ENCODE data around the gene A4GNT.
"Not testable (repeated sequence)": the region's sequence is repeated elsewhere in the genome, so short reads cannot be mapped to it uniquely, and the experiment has no call there.

Gene A4GNT

GRCh38 chr3:138097192-138098172 lies 34.7 kb downstream of the A4GNT start:
- Histone ChIP-seq H3K4me3 (ENCODE audit: low read length) (no peak overlapping the region), H3K36me3 (ENCODE audit: control insufficient read depth, insufficient read depth, low read length) (no peaks in the 10 kb centered on the region), H3K27me3 (ENCODE audit: control insufficient read depth, insufficient read depth, low read length) (no peaks in the 10 kb centered on the region), H3K4me1 (ENCODE audit: control insufficient read depth, insufficient read depth, low read length) (no peaks in the 10 kb centered on the region), H3K27ac (ENCODE audit: low read length) (no peak overlapping the region), H3K9me3 (ENCODE audit: control insufficient read depth, insufficient read depth, low read length) (no peaks in the 10 kb centered on the region)
- WGBS (ENCODE audit: insufficient coverage, insufficient read length) = no CpG with 5 or more reads among the region's 12 CpGs
- no peak for DNase-seq (ENCODE audit: low read depth, low spot score)

GRCh38 chr3:138093721-138094120 lies 38.5 kb downstream of the A4GNT start:
- Histone ChIP-seq H3K36me3 (ENCODE audit: control insufficient read depth, insufficient read depth, low read length) (no peaks in the 10 kb centered on the region), H3K27ac (ENCODE audit: low read length) (no peak overlapping the region), H3K27me3 (ENCODE audit: control insufficient read depth, insufficient read depth, low read length) (no peaks in the 10 kb centered on the region), H3K4me1 (ENCODE audit: control insufficient read depth, insufficient read depth, low read length) (no peaks in the 10 kb centered on the region), H3K9me3 (ENCODE audit: control insufficient read depth, insufficient read depth, low read length) (no peaks in the 10 kb centered on the region), H3K4me3 (ENCODE audit: low read length) (no peak overlapping the region)
- WGBS (ENCODE audit: insufficient coverage, insufficient read length) = no CpG with 5 or more reads among the region's 2 CpGs
- DNase-seq (ENCODE audit: low read depth, low spot score) = no peak

- no peak overlapping the region for H3K4me3 ChIP-seq (ENCODE audit: low read length)
- no peak for DNase-seq (ENCODE audit: low read depth, low spot score)
- no peaks in the 10 kb centered on the region for H3K4me1 ChIP-seq (ENCODE audit: control insufficient read depth, insufficient read depth, low read length)
- H3K27ac ChIP-seq (ENCODE audit: low read length) = no peak overlapping the region
- no CpG with 5 or more reads among the region's 2 CpGs for WGBS (ENCODE audit: insufficient coverage, insufficient read length)
- no peaks in the 10 kb centered on the region for H3K27me3 ChIP-seq (ENCODE audit: control insufficient read depth, insufficient read depth, low read length)
- no peaks in the 10 kb centered on the region for H3K36me3 ChIP-seq (ENCODE audit: control insufficient read depth, insufficient read depth, low read length)
- no peaks in the 10 kb centered on the region for H3K9me3 ChIP-seq (ENCODE audit: control insufficient read depth, insufficient read depth, low read length)
These were observed 40.2 kb downstream of the A4GNT start for GRCh38 chr3:138092023-138092422.

- H3K4me3 ChIP-seq (ENCODE audit: low read length) = no peak overlapping the region
- H3K27ac ChIP-seq (ENCODE audit: low read length) = no peak overlapping the region
- no peak for DNase-seq (ENCODE audit: low read depth, low spot score)
- no peaks in the 10 kb centered on the region for H3K4me1 ChIP-seq (ENCODE audit: control insufficient read depth, insufficient read depth, low read length)
- H3K36me3 ChIP-seq (ENCODE audit: control insufficient read depth, insufficient read depth, low read length) = no peaks in the 10 kb centered on the region
- no peaks in the 10 kb centered on the region for H3K27me3 ChIP-seq (ENCODE audit: control insufficient read depth, insufficient read depth, low read length)
- H3K9me3 ChIP-seq (ENCODE audit: control insufficient read depth, insufficient read depth, low read length) = no peaks in the 10 kb centered on the region
- no CpG with 5 or more reads among the region's 3 CpGs for WGBS (ENCODE audit: insufficient coverage, insufficient read length)
These were observed 43.1 kb downstream of the A4GNT start for GRCh38 chr3:138089091-138089490.

GRCh38 chr3:138085745-138086144 lies 46.4 kb downstream of the A4GNT start:
- not testable (repeated sequence) for H3K27ac ChIP-seq (ENCODE audit: low read length); H3K4me1 ChIP-seq (ENCODE audit: control insufficient read depth, insufficient read depth, low read length); H3K36me3 ChIP-seq (ENCODE audit: control insufficient read depth, insufficient read depth, low read length); DNase-seq (ENCODE audit: low read depth, low spot score); H3K9me3 ChIP-seq (ENCODE audit: control insufficient read depth, insufficient read depth, low read length); H3K27me3 ChIP-seq (ENCODE audit: control insufficient read depth, insufficient read depth, low read length); H3K4me3 ChIP-seq (ENCODE audit: low read length)
- WGBS (ENCODE audit: insufficient coverage, insufficient read length) = no CpG with 5 or more reads among the region's 3 CpGs

GRCh38 chr3:138084196-138084595 lies 48.0 kb downstream of the A4GNT start:
- Histone ChIP-seq H3K36me3 (ENCODE audit: control insufficient read depth, insufficient read depth, low read length) (no peaks in the 10 kb centered on the region), H3K27me3 (ENCODE audit: control insufficient read depth, insufficient read depth, low read length) (no peaks in the 10 kb centered on the region)

GRCh38 chr3:138082992-138083386 lies 49.2 kb downstream of the A4GNT start:
- no peaks in the 10 kb centered on the region for H3K27me3 ChIP-seq (ENCODE audit: control insufficient read depth, insufficient read depth, low read length)

More at GRCh38 chr3:138084196-138084595, 48.0 kb downstream of the A4GNT start:
- H3K4me3 ChIP-seq (ENCODE audit: low read length) = no peak overlapping the region
- no peaks in the 10 kb centered on the region for H3K9me3 ChIP-seq (ENCODE audit: control insufficient read depth, insufficient read depth, low read length)
- no peak for DNase-seq (ENCODE audit: low read depth, low spot score)
- no peaks in the 10 kb centered on the region for H3K4me1 ChIP-seq (ENCODE audit: control insufficient read depth, insufficient read depth, low read length)
- no peak overlapping the region for H3K27ac ChIP-seq (ENCODE audit: low read length)

GRCh38 chr3:138082085-138082991 lies 49.9 kb downstream of the A4GNT start:
- no peaks in the 10 kb centered on the region for H3K4me1 ChIP-seq (ENCODE audit: control insufficient read depth, insufficient read depth, low read length)
- no peaks in the 10 kb centered on the region for H3K9me3 ChIP-seq (ENCODE audit: control insufficient read depth, insufficient read depth, low read length)
- WGBS (ENCODE audit: insufficient coverage, insufficient read length) = no CpG with 5 or more reads among the region's 8 CpGs
- H3K4me3 ChIP-seq (ENCODE audit: low read length) = no peak overlapping the region
- H3K27me3 ChIP-seq (ENCODE audit: control insufficient read depth, insufficient read depth, low read length) = no peaks in the 10 kb centered on the region
- no peak overlapping the region for H3K27ac ChIP-seq (ENCODE audit: low read length)
- H3K36me3 ChIP-seq (ENCODE audit: control insufficient read depth, insufficient read depth, low read length) = no peaks in the 10 kb centered on the region
- no peak for DNase-seq (ENCODE audit: low read depth, low spot score)

More at GRCh38 chr3:138082992-138083386, 49.2 kb downstream of the A4GNT start:
- Histone ChIP-seq H3K4me3 (ENCODE audit: low read length) (no peak overlapping the region), H3K9me3 (ENCODE audit: control insufficient read depth, insufficient read depth, low read length) (no peaks in the 10 kb centered on the region), H3K36me3 (ENCODE audit: control insufficient read depth, insufficient read depth, low read length) (no peaks in the 10 kb centered on the region), H3K27ac (ENCODE audit: low read length) (no peak overlapping the region), H3K4me1 (ENCODE audit: control insufficient read depth, insufficient read depth, low read length) (no peaks in the 10 kb centered on the region)
- no peak for DNase-seq (ENCODE audit: low read depth, low spot score)

- Histone ChIP-seq H3K27ac (ENCODE audit: low read length) (no peak overlapping the region), H3K4me3 (ENCODE audit: low read length) (no peak overlapping the region), H3K4me1 (ENCODE audit: control insufficient read depth, insufficient read depth, low read length) (no peaks in the 10 kb centered on the region), H3K27me3 (ENCODE audit: control insufficient read depth, insufficient read depth, low read length) (no peaks in the 10 kb centered on the region), H3K9me3 (ENCODE audit: control insufficient read depth, insufficient read depth, low read length) (no peaks in the 10 kb centered on the region), H3K36me3 (ENCODE audit: control insufficient read depth, insufficient read depth, low read length) (no peaks in the 10 kb centered on the region)
- WGBS (ENCODE audit: insufficient coverage, insufficient read length) = no CpG with 5 or more reads among the region's 5 CpGs
- no peak for DNase-seq (ENCODE audit: low read depth, low spot score)
These were observed 50.7 kb downstream of the A4GNT start for GRCh38 chr3:138081371-138082084.

- DNase-seq (ENCODE audit: low read depth, low spot score) = no peak
- no CpG with 5 or more reads among the region's 5 CpGs for WGBS (ENCODE audit: insufficient coverage, insufficient read length)
- Histone ChIP-seq H3K27me3 (ENCODE audit: control insufficient read depth, insufficient read depth, low read length) (no peaks in the 10 kb centered on the region), H3K9me3 (ENCODE audit: control insufficient read depth, insufficient read depth, low read length) (no peaks in the 10 kb centered on the region), H3K4me3 (ENCODE audit: low read length) (no peak overlapping the region), H3K36me3 (ENCODE audit: control insufficient read depth, insufficient read depth, low read length) (no peaks in the 10 kb centered on the region), H3K4me1 (ENCODE audit: control insufficient read depth, insufficient read depth, low read length) (no peaks in the 10 kb centered on the region), H3K27ac (ENCODE audit: low read length) (no peak overlapping the region)
These were observed 52.3 kb downstream of the A4GNT start for GRCh38 chr3:138079901-138080300.

Data from iPS DF 6.9 (cell line).